ENCODE results near the gene ANTXRL. TPM values are rescaled to one million over a fixed set of nuclear protein-coding genes. Genes with fewer than 3 reads are reported as not detected.

ANTXRL gene
- total and polyA plus RNA-seq, 10 donors = 0.03 to 1.1 (median 0.42) TPM; not detected in 3

DNA sequence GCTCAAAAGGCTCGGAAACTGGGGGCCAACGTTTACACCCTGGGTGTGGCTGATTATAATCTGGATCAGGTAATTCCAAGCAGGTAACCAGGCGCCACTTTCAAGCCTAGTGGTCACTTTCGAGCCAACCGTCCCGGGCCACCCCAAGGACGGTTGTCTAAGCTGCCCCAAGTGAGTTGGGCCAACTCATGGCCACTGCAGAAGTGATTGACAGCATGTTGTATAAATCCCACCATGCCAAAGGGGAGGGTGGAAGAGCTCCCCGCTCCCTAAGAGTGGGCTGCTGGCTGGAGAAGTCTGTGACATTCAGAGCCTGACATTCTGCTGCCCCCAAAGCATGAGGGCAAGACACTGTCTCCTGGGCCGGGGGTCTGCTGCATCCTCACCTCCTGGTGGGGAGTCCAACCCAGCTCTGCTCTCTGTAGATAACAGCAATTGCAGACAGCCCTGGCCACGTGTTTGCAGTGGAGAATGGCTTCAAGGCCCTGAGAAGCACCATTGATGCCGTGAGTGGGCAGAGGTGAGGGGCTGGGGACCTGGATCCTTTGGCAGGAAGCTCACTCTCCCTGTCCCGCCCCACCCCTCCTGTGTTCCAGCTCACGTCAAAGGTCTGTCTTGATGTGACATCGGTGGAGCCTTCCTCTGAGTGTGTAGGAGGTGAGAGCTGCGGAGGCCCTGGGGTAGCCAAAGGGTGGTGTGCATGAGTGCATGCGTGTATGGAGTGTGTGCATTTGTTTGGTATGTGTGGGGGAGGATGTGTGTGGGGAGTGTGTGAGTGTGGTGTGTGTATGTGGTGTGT is 10.8 kb downstream of the ANTXRL start:
- Histone ChIP-seq H3K9me3 (no peaks in the 10 kb centered on the region), H3K4me1 (peaks cover 0 to 46% (median 16%) of the 10 kb centered on the region in 6 donors), H3K27me3 (replicated peaks in 1 of 7) (no peaks in the 10 kb centered on the region), H3K27ac (no peak overlapping the region), H3K36me3 (no peaks in the 10 kb centered on the region), H3K4me3 (no peak overlapping the region)
- 79 to 86% (median 83%) methylated on average over 13 to 16 of the region's 16 CpGs for WGBS, 5 donors
- peak; percentile 68 for DNase-seq
- intact Hi-C loops (cut with DNase I; ENCODE audit: low total_unique reads) = no loop called here
- TF ChIP-seq CTCF (IDR thresholded peaks at IDR 0.05 in 8 of 11, conservative IDR thresholded peaks at IDR 0.05 in 3 of 11) (no peak), POLR2A (IDR thresholded peaks at IDR 0.05) (no peak), POLR2AphosphoS5 (IDR thresholded peaks at IDR 0.05) (no peak)

DNA sequence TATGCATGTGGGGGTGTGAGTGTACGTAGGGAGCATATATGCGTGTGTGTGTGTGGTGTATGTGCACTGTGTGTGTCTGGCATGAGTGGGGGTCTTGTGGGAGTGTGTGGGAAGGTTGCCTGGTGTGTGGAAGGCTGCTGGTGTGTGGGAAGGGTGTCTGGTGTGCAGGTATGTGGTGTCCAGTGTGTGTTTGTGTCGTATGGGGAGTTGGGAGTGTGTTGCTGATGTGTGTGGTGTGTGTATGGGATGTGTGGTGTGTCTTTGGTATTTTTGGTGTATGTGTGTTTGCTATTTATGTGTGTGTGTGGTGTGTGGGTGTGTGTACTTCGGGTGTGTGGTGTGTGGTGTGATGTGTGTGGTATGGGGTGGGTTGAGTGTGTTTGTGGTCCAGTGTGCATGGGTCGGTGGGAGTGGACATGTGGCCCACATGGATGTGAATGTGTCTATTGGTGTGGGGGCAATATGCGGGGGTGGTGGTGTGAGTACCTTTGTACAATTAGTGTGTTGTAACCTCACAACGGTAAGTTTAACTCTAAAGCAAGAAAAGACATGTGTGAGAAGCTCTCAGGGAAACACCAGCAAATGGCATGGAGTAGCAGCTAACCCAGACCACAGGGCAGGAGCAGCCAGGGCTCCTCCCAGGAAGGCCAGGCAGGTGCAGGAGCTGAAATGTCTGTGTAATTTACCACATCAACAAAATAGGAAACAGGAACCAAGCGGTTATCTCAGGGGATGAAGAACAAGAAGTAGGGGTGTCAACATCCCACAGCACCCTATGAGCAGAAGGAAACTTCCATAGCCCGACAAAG is 11.9 kb downstream of the ANTXRL start:
- H3K27ac ChIP-seq = peak overlapping the region in 6 of 8 donors; percentile 1 to 80 (median 70)
- DNase-seq = peak; percentile 61
- 48 to 66% (median 62%) methylated on average over 9 of the region's 9 CpGs for WGBS, 5 donors
- H3K9me3 ChIP-seq = no peaks in the 10 kb centered on the region
- H3K4me3 ChIP-seq = peak overlapping the region in 1 of 8 donors; percentile 7
- H3K4me1 ChIP-seq = peaks cover 0 to 37% (median 13%) of the 10 kb centered on the region in 6 donors
- no peak for TF ChIP-seq POLR2A (IDR thresholded peaks at IDR 0.05)
- TF ChIP-seq POLR2AphosphoS5 (IDR thresholded peaks at IDR 0.05) = no peak
- TF ChIP-seq CTCF (IDR thresholded peaks at IDR 0.05 in 8 of 11, conservative IDR thresholded peaks at IDR 0.05 in 3 of 11) = no peak
- no peaks in the 10 kb centered on the region for H3K36me3 ChIP-seq
- intact Hi-C loops (cut with DNase I; ENCODE audit: low total_unique reads) = no loop called here
- no peaks in the 10 kb centered on the region for H3K27me3 ChIP-seq (replicated peaks in 1 of 7)

- H3K4me3 ChIP-seq = peak overlapping the region in 1 of 8 donors; percentile 7
- no peaks in the 10 kb centered on the region for H3K27me3 ChIP-seq (replicated peaks in 1 of 7)
- DNase-seq = no peak
- TF ChIP-seq CTCF (IDR thresholded peaks at IDR 0.05 in 8 of 11, conservative IDR thresholded peaks at IDR 0.05 in 3 of 11) = no peak
- no peak for TF ChIP-seq POLR2AphosphoS5 (IDR thresholded peaks at IDR 0.05)
- no peak for TF ChIP-seq POLR2A (IDR thresholded peaks at IDR 0.05)
- intact Hi-C loops (cut with DNase I; ENCODE audit: low total_unique reads) = no loop called here
- peaks cover 0 to 32% (median 13%) of the 10 kb centered on the region in 6 donors for H3K4me1 ChIP-seq
- H3K27ac ChIP-seq = peak overlapping the region in 6 of 8 donors; percentile 1 to 80 (median 70)
- WGBS, 5 donors = 31 to 68% (median 55%) methylated on average over 3 to 5 of the region's 5 CpGs
- H3K9me3 ChIP-seq = no peaks in the 10 kb centered on the region
- no peaks in the 10 kb centered on the region for H3K36me3 ChIP-seq
These were observed 12.4 kb downstream of the ANTXRL start for GRCh38 chr10:46299286-46299535.

All from spleen (tissue), 11 donors.